Uterus (tissue), 4 donors: Measurements from ENCODE around the gene SLAMF6. TPM values are rescaled to one million over a fixed set of nuclear protein-coding genes. Genes with fewer than 3 reads are reported as not detected.

Source experiments
- DNase-seq, 2 donors: peaks; one replicate each; pipeline ENCODE4 v3.0.0-alpha.2; 2019 to 2020
- H3K27ac ChIP-seq, 2 donors: fragments of 200-600 bp; sonication (generic); 1 replicate in 1 of 2; 2 replicates in 1 of 2; pipeline ENCODE4 v1.5.1; 2016 to 2018
- H3K27me3 ChIP-seq, 2 donors: fragments of 200-600 bp; sonication (generic); one replicate each; pipeline ENCODE4 v1.5.1; 2018 to 2019; ENCODE audit warnings: control low read depth in 1 of 2
- H3K36me3 ChIP-seq, 2 donors: fragments of 200-600 bp; sonication (generic); one replicate each; pipeline ENCODE4 v1.5.1; 2019; ENCODE audit warnings: control low read depth in 1 of 2
- H3K4me1 ChIP-seq, 2 donors: fragments of 200-600 bp; sonication (generic); one replicate each; pipeline ENCODE4 v1.5.1; 2018 to 2019; ENCODE audit warnings: control low read depth in 1 of 2
- H3K4me3 ChIP-seq, 2 donors: fragments of 200-600 bp; sonication (generic); 1 replicate in 1 of 2; 2 replicates in 1 of 2; pipeline ENCODE4 v1.5.1; 2018 to 2019; ENCODE audit warnings: mild to moderate bottlenecking in 1 of 2
- H3K9me3 ChIP-seq, 2 donors: fragments of 200-600 bp; sonication (generic); one replicate each; pipeline ENCODE4 v1.5.1; 2019; ENCODE audit warnings: control low read depth in 1 of 2
- POLR2A ChIP-seq, 2 donors: fragments of 450-650 bp; IDR thresholded peaks; one replicate each; pipeline ENCODE4 v1.6.1; 2016; ENCODE audit warnings: antibody characterized with exemption in 2 of 2, mild to moderate bottlenecking in 1 of 2, moderate library complexity in 1 of 2
- intact Hi-C: fragments of 100-400 bp; cut with DNase I; formaldehyde crosslinking; loops from one replicate; pipeline ENCODE4 v1.15.1; 2023; ENCODE audit warnings: low total_unique reads
- total RNA-seq, 4 donors: library from RNA; depleted of rRNA in 3 of 4; stranded (reverse); fragments of >200 nt in 3 of 4; gene quantifications; one replicate each; pipeline versions ENCODE4 v1.1.0 to v1.2.4, GENCODE V29; 2014 to 2023
- TF ChIP-seq, protein P1 (sequence below), 4 experiments: fragments of 200-600 bp in 2 of 4; fragments of 450-650 bp in 2 of 4; sonication (generic) in 2 of 4; IDR thresholded peaks; one replicate each; pipeline ENCODE4 v1.5.1; 2016 to 2019; ENCODE audit warnings: antibody characterized with exemption in 4 of 4, mild to moderate bottlenecking in 2 of 4, moderate library complexity in 1 of 4
- donor health status: DM: yes; HTN: yes; CAD: no.

The SLAMF6 gene
- total RNA-seq, 4 donors from 2014 or later, result under 0.01 to 3.8 (median 0.65) TPM

DNA sequence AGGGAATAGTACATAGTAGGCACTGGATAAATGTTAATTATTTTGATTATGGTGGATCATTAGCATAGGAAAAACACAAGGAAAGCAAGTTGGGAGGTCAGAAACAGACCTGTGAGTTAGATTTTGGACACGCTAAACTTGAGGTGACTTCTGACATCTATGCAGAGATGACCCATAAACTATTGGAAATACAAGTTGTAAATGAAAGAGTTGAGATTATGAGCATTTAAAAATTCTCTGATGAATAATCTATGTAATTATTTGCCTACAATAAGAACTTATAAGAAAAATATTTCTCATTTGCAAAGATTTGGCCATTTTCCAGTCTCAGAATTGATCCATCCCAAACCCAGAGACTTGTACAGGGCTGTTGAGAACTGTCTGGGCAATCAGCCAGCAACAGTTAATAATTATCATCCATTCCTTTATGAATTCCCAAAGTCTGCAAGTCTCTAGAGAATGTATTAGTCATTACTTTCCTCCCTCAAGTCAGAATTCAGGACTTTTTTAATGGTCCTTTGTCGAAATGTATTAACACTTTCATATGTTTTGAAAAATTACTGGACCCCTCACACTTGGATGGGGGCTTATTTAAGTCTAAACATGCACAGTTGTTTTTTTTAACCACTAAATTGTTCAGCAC lies 19.4 kb upstream of the SLAMF6 start:
- no peak for TF ChIP-seq POLR2A (IDR thresholded peaks at IDR 0.05)
- TF ChIP-seq, protein P1, sequence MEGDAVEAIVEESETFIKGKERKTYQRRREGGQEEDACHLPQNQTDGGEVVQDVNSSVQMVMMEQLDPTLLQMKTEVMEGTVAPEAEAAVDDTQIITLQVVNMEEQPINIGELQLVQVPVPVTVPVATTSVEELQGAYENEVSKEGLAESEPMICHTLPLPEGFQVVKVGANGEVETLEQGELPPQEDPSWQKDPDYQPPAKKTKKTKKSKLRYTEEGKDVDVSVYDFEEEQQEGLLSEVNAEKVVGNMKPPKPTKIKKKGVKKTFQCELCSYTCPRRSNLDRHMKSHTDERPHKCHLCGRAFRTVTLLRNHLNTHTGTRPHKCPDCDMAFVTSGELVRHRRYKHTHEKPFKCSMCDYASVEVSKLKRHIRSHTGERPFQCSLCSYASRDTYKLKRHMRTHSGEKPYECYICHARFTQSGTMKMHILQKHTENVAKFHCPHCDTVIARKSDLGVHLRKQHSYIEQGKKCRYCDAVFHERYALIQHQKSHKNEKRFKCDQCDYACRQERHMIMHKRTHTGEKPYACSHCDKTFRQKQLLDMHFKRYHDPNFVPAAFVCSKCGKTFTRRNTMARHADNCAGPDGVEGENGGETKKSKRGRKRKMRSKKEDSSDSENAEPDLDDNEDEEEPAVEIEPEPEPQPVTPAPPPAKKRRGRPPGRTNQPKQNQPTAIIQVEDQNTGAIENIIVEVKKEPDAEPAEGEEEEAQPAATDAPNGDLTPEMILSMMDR (IDR thresholded peaks at IDR 0.05), result no peak
- H3K9me3 ChIP-seq, result no peaks in the 10 kb centered on the region
- intact Hi-C loops, result no loop called here

GRCh38 chr1:160541622-160542302 lies 18.7 kb upstream of the SLAMF6 start:
- H3K27ac ChIP-seq, result no peak overlapping the region
- no peak for DNase-seq
- no peaks in the 10 kb centered on the region for H3K36me3 ChIP-seq
- no peak overlapping the region for H3K4me3 ChIP-seq
- intact Hi-C loops, result no loop called here
- H3K27me3 ChIP-seq, result no peaks in the 10 kb centered on the region
- TF ChIP-seq POLR2A (IDR thresholded peaks at IDR 0.05), result no peak
- TF ChIP-seq, protein P1 (IDR thresholded peaks at IDR 0.05), result no peak
- no peaks in the 10 kb centered on the region for H3K9me3 ChIP-seq
- no peaks in the 10 kb centered on the region for H3K4me1 ChIP-seq

More for the DNA sequence above, 19.4 kb upstream of the SLAMF6 start:
- Histone ChIP-seq H3K27ac (no peak overlapping the region), H3K36me3 (no peaks in the 10 kb centered on the region), H3K4me1 (no peaks in the 10 kb centered on the region), H3K27me3 (no peaks in the 10 kb centered on the region), H3K4me3 (no peak overlapping the region)
- DNase-seq, result no peak

DNA sequence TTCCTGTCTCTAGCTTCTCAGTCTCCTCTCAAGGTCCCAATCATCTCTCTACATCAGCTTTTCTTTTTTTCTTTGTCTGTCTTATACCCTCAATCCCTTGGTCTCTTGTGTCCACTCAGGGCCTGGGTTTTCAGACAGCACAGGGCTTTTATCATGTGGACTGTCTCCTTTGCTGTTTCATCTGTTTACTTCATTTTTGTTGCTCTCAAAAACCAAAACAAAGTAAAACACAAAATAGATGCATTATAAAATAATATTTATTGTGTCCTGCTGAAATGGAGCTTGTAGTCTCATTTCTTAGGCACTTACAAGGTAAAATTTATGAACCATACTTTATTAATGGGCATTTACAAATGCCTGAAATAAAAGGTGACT lies 17.8 kb upstream of the SLAMF6 start:
- intact Hi-C loops, result no loop called here
- no peaks in the 10 kb centered on the region for H3K27me3 ChIP-seq
- TF ChIP-seq POLR2A (IDR thresholded peaks at IDR 0.05), result no peak
- TF ChIP-seq, protein P1 (IDR thresholded peaks at IDR 0.05), result no peak

DNA sequence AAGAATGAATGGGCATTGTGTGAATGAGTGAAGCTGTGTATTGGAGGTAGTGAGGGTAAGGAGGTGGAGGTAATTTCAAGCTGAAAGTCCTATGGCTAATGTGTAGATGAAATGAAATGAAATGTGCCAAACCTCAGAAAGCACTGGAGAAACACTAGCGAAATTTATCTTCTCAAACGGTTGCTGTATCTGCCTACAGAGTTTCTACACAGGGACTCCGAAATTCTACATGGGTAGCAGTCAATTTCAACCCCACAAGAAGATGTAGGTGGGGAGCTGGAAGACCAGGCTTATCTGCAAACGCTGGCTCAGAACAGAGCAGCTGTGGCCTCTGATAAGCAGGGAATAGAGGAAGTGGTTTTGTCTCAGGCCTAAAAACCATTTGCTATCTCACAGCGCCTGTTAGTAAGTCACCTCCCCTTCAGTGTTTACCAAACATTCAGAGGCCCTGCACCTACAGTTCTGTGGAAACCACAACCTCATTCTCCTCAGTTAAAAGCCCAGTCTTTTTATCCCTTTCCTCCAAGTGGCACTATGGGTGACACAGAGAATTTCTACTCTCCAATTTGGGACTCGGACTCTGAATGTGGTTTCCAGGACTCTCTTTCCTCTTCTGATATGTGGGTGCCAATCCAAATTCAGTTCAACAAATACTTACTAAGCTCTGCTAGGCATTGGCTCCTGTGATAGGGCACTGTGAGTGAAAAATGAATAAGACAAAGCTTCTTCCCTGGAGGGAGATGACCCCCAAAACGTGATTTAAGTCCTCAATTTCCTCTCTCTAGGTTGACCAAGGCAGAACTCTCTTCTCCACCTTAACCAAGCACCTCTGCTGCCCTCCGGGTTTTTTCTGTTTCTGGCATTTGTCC lies 17.2 kb upstream of the SLAMF6 start:
- no peaks in the 10 kb centered on the region for H3K36me3 ChIP-seq
- no peaks in the 10 kb centered on the region for H3K27me3 ChIP-seq
- H3K4me3 ChIP-seq, result no peak overlapping the region
- DNase-seq, result no peak
- intact Hi-C loops, result no loop called here
- H3K27ac ChIP-seq, result no peak overlapping the region
- no peak for TF ChIP-seq POLR2A (IDR thresholded peaks at IDR 0.05)
- TF ChIP-seq, protein P1 (IDR thresholded peaks at IDR 0.05), result no peak
- H3K9me3 ChIP-seq, result no peaks in the 10 kb centered on the region
- no peaks in the 10 kb centered on the region for H3K4me1 ChIP-seq

More for the DNA sequence above, 17.8 kb upstream of the SLAMF6 start:
- Histone ChIP-seq H3K27ac (no peak overlapping the region), H3K36me3 (no peaks in the 10 kb centered on the region), H3K9me3 (no peaks in the 10 kb centered on the region), H3K4me1 (no peaks in the 10 kb centered on the region), H3K4me3 (no peak overlapping the region)
- no peak for DNase-seq

DNA sequence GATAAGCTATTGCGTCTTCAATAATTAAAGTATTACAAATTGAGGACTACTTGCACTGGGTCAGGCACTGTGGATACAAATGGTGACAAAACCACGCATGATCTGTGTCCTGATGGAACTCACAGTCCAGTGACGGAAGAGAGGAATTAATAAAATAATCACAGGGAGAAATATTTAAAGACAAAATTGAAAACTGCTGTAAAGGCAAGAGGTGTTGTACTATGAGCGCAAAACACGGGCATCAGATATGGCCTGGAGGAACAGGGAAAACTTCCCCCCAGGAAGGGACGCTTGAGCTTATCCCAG lies 16.6 kb upstream of the SLAMF6 start:
- Histone ChIP-seq H3K36me3 (no peaks in the 10 kb centered on the region), H3K4me1 (no peaks in the 10 kb centered on the region), H3K9me3 (no peaks in the 10 kb centered on the region), H3K27ac (no peak overlapping the region), H3K4me3 (no peak overlapping the region), H3K27me3 (no peaks in the 10 kb centered on the region)
- intact Hi-C loops, result no loop called here
- DNase-seq, result no peak
- TF ChIP-seq, protein P1 (IDR thresholded peaks at IDR 0.05), result no peak
- no peak for TF ChIP-seq POLR2A (IDR thresholded peaks at IDR 0.05)
